Measurements from ENCODE around the gene CRIM1.

GRCh38 chr2:36329251-36329650 is 26.3 kb upstream of the CRIM1 start:
- TF ChIP-seq CTCF (IDR thresholded peaks at IDR 0.05) = no peak
- no peak for TF ChIP-seq POLR2A (IDR thresholded peaks at IDR 0.05)
- no peak for TF ChIP-seq POLR2AphosphoS5 (IDR thresholded peaks at IDR 0.05)
- TF ChIP-seq EP300 (IDR thresholded peaks at IDR 0.05) = no peak

Data from upper lobe of left lung (tissue), 4 donors.